CD14-positive monocyte (primary cell): ENCODE results near the gene SRRD. TPM values are rescaled to one million over a fixed set of nuclear protein-coding genes. Genes with fewer than 3 reads are reported as not detected.
"Not testable (repeated sequence)": the region's sequence is repeated elsewhere in the genome, so short reads cannot be mapped to it uniquely, and the experiment has no call there.

ENCODE experiments used
- DNase-seq, 3 donors: peaks; one replicate each; pipeline ENCODE4 v3.0.0-alpha.2; 2011 to 2022
- H2AFZ ChIP-seq: 2 replicates; pipeline ENCODE4 v1.6.0; 2012; ENCODE audit warnings: mild to moderate bottlenecking, low read depth, low read length, inconsistent platforms; ENCODE audit not compliant: insufficient read depth, poor library complexity, severe bottlenecking
- H3K27ac ChIP-seq, 2 donors: 1 replicate in 1 of 2; 2 replicates in 1 of 2; pipeline ENCODE4 v1.5.1; 2012 to 2013; ENCODE audit warnings: low read length in 2 of 2, control low read depth in 1 of 2, inconsistent platforms in 1 of 2, low read depth in 1 of 2, mild to moderate bottlenecking in 1 of 2
- H3K27me3 ChIP-seq, 2 donors: one replicate each; pipeline versions ENCODE4 v1.6.0 to v1.6.1; 2011 to 2013; ENCODE audit warnings: low read length in 2 of 2; ENCODE audit not compliant: control insufficient read depth in 2 of 2, insufficient read depth in 2 of 2
- H3K36me3 ChIP-seq, 2 donors: replicated peaks in 1 of 2; 1 replicate in 1 of 2; 2 replicates in 1 of 2; pipeline versions ENCODE4 v1.5.1 to v1.6.1; 2012 to 2013; ENCODE audit warnings: low read length in 2 of 2, control low read depth in 1 of 2, inconsistent platforms in 1 of 2, mild to moderate bottlenecking in 1 of 2; ENCODE audit not compliant: insufficient read depth in 2 of 2, control insufficient read depth in 1 of 2
- H3K4me1 ChIP-seq, 2 donors: 1 replicate in 1 of 2; 2 replicates in 1 of 2; pipeline versions ENCODE4 v1.5.1 to v1.6.1; 2012 to 2013; ENCODE audit warnings: low read length in 2 of 2, control low read depth in 1 of 2, inconsistent platforms in 1 of 2, mild to moderate bottlenecking in 1 of 2, moderate library complexity in 1 of 2; ENCODE audit not compliant: insufficient read depth in 2 of 2, control insufficient read depth in 1 of 2
- H3K4me2 ChIP-seq: replicated peaks from 2 replicates; pipeline ENCODE3; 2012; ENCODE audit warnings: low read length, moderate library complexity, mild to moderate bottlenecking; ENCODE audit not compliant: poor library complexity, severe bottlenecking; ENCODE audit errors: extremely low read depth
- H3K4me3 ChIP-seq, 3 experiments: fragments of 200-600 bp in 1 of 3; sonication (generic) in 1 of 3; replicated peaks in 1 of 3; 1 replicate in 2 of 3; 2 replicates in 1 of 3; pipeline ENCODE4 v1.5.1; 2011 to 2013; ENCODE audit warnings: low read length in 3 of 3, mild to moderate bottlenecking in 3 of 3, control low read depth in 2 of 3, low read depth in 2 of 3, inconsistent platforms in 1 of 3, moderate library complexity in 1 of 3
- H3K79me2 ChIP-seq: 2 replicates; pipeline ENCODE4 v1.6.0; 2012; ENCODE audit warnings: mild to moderate bottlenecking, control low read depth, inconsistent platforms, low read length, moderate library complexity; ENCODE audit not compliant: insufficient read depth
- H3K9ac ChIP-seq: 2 replicates; pipeline ENCODE4 v1.6.0; 2017; ENCODE audit warnings: low read length, mild to moderate bottlenecking; ENCODE audit not compliant: insufficient read depth, poor library complexity, severe bottlenecking
- H3K9me3 ChIP-seq, 2 donors: replicated peaks in 1 of 2; 1 replicate in 1 of 2; 2 replicates in 1 of 2; pipeline versions ENCODE4 v1.5.1 to v1.6.1; 2012 to 2013; ENCODE audit warnings: low read length in 2 of 2, control low read depth in 1 of 2; ENCODE audit not compliant: control insufficient read depth in 1 of 2, insufficient read depth in 1 of 2
- H4K20me1 ChIP-seq: 2 replicates; pipeline ENCODE4 v1.6.0; 2012; ENCODE audit warnings: mild to moderate bottlenecking, low read length, control low read depth, moderate library complexity; ENCODE audit not compliant: insufficient read depth
- H3K27ac Mint-ChIP-seq, 7 donors: one replicate each; pipeline ENCODE4 v1.8.0; 2020; ENCODE audit warnings: mild to moderate bottlenecking in 7 of 7, mixed read lengths in 7 of 7, moderate library complexity in 6 of 7, inconsistent platforms in 2 of 7
- H3K27me3 Mint-ChIP-seq, 3 donors: one replicate each; pipeline ENCODE4 v1.8.0; 2021 to 2022; ENCODE audit warnings: low read depth in 3 of 3, mild to moderate bottlenecking in 3 of 3, mixed read lengths in 3 of 3, moderate library complexity in 3 of 3, inconsistent platforms in 1 of 3
- H3K36me3 Mint-ChIP-seq, 2 donors: one replicate each; pipeline ENCODE4 v1.8.0; 2020; ENCODE audit warnings: mixed read lengths in 2 of 2, inconsistent platforms in 1 of 2, mild to moderate bottlenecking in 1 of 2
- H3K4me1 Mint-ChIP-seq: one replicate; pipeline ENCODE4 v1.8.0; 2020; ENCODE audit warnings: mild to moderate bottlenecking, mixed read lengths
- H3K4me3 Mint-ChIP-seq, 2 donors: one replicate each; pipeline ENCODE4 v1.8.0; 2020; ENCODE audit warnings: mild to moderate bottlenecking in 2 of 2, mixed read lengths in 2 of 2, moderate library complexity in 1 of 2
- H3K9me3 Mint-ChIP-seq, 7 donors: one replicate each; pipeline ENCODE4 v1.8.0; 2020 to 2022; ENCODE audit warnings: mixed read lengths in 7 of 7, mild to moderate bottlenecking in 6 of 7, moderate library complexity in 6 of 7, inconsistent platforms in 2 of 7
- CTCF ChIP-seq: fragments of 200-600 bp; IDR thresholded peaks from one replicate; pipeline ENCODE4 v1.8.0; 2022; ENCODE audit warnings: antibody characterized with exemption, mild to moderate bottlenecking
- WGBS: methylation state at CpG from one replicate; pipeline ENCODE4 v1.1.5; 2013; ENCODE audit warnings: missing lambda C conversion rate; ENCODE audit not compliant: insufficient coverage; 5-methylcytosine and 5-hydroxymethylcytosine counted together
- intact Hi-C, 2 donors: fragments of 100-400 bp; cut with micrococcal nuclease; formaldehyde crosslinking; loops; one replicate each; pipeline versions ENCODE4 v1.15.0 to v1.15.1; 2023
- polyA plus RNA-seq, 3 donors: library from polyadenylated mRNA; depleted of rRNA in 1 of 3; unstranded in 2 of 3; stranded (reverse) in 1 of 3; fragments of 300-500 nt in 2 of 3; fragments of >200 nt in 1 of 3; fragmentation: Illumina TruSeq in 2 of 3; gene quantifications; 1 replicate in 2 of 3; 2 replicates in 1 of 3; pipeline ENCODE4 v1.2.3, GENCODE V29; 2012 to 2021

Gene SRRD
- polyA plus RNA-seq, 3 donors: 3.7 to 15.0 (median 10.0) TPM

GRCh38 chr22:26437694-26438392 lies 45.8 kb upstream of the SRRD start:
- Histone ChIP-seq H2AFZ (no peak overlapping the region), H3K27me3 (no peaks in the 10 kb centered on the region), H3K9me3 (no peaks in the 10 kb centered on the region), H3K36me3 (peaks cover 5 to 38% of the 10 kb centered on the region in 2 donors), H3K4me2 (no peak overlapping the region), H3K4me1 (peaks cover 30 to 40% of the 10 kb centered on the region in 2 donors), H3K27ac (no peak overlapping the region), H3K9ac (no peak overlapping the region), H4K20me1 (peaks cover 22% of the 10 kb centered on the region), H3K79me2 (peaks cover 44% of the 10 kb centered on the region), H3K4me3 (no peak overlapping the region)
- Mint-ChIP-seq H3K4me1 (peaks cover 45% of the 10 kb centered on the region), H3K4me3 (no peak overlapping the region), H3K27ac (no peak overlapping the region), H3K9me3 (no peaks in the 10 kb centered on the region), H3K36me3 (peaks cover 39 to 57% of the 10 kb centered on the region in 2 donors), H3K27me3 (peaks cover 0 to 3% (median 2%) of the 10 kb centered on the region in 3 donors)
- TF ChIP-seq CTCF: no peak
- intact Hi-C loops: no loop called here
- WGBS: 96% methylated on average over 8 of the region's 14 CpGs
- no peak for DNase-seq

DNA sequence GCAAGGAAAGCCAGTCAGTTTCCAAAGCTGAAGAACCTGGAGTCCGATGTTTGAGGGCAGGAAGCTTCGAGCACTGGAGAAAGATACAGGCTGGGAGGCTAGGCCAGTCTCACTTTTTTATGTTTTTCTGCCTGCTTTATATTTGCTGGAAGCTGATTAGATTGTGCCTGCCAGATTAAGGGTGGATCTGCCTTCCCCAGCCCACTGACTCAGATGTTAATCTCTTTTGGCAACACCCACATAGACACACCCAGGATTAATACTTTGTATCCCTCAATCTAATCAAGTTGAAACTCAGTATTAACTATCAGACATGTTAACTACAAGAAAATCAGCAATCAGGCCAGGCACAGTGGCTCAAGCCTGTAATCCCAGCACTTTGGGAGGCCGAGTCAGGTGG lies 44.9 kb upstream of the SRRD start:
- peaks cover 23 to 32% of the 10 kb centered on the region in 2 donors for H3K4me1 ChIP-seq
- H3K27me3 Mint-ChIP-seq, H3K9me3 Mint-ChIP-seq, H3K27me3 ChIP-seq, H3K4me2 ChIP-seq, intact Hi-C loops, H3K9me3 ChIP-seq, H3K4me3 ChIP-seq, H2AFZ ChIP-seq, H3K4me3 Mint-ChIP-seq, DNase-seq, H3K27ac ChIP-seq, H3K9ac ChIP-seq: not testable (repeated sequence)
- 100% methylated on average over 3 of the region's 3 CpGs for WGBS
- peaks cover 45 to 63% of the 10 kb centered on the region in 2 donors for H3K36me3 Mint-ChIP-seq
- peaks cover 22% of the 10 kb centered on the region for H4K20me1 ChIP-seq
- H3K36me3 ChIP-seq: peaks cover 13 to 42% of the 10 kb centered on the region in 2 donors
- peaks cover 40% of the 10 kb centered on the region for H3K4me1 Mint-ChIP-seq
- peak overlapping the region in 1 of 7 donors; percentile 58 for H3K27ac Mint-ChIP-seq
- peaks cover 39% of the 10 kb centered on the region for H3K79me2 ChIP-seq
